Tibial artery (tissue), 4 donors: Measurements from ENCODE around the gene ZNF514.
"Not testable (repeated sequence)": the region's sequence is repeated elsewhere in the genome, so short reads cannot be mapped to it uniquely, and the experiment has no call there.

Experiments used
- DNase-seq, 2 donors: peaks; one replicate each; pipeline ENCODE4 v3.0.0-alpha.2; 2019
- H3K27ac ChIP-seq, 2 donors: fragments of 200-600 bp; sonication (generic) in 1 of 2; 1 replicate in 1 of 2; 2 replicates in 1 of 2; pipeline ENCODE4 v1.5.1; 2018 to 2019; ENCODE audit warnings: mild to moderate bottlenecking in 1 of 2
- H3K27me3 ChIP-seq, 2 donors: fragments of 200-600 bp; sonication (generic) in 1 of 2; one replicate each; pipeline versions ENCODE4 v1.5.1 to v1.6.0; 2016 to 2019
- H3K36me3 ChIP-seq, 3 donors: fragments of 200-600 bp; sonication (generic) in 2 of 3; one replicate each; pipeline ENCODE4 v1.5.1; 2016 to 2019; ENCODE audit warnings: mild to moderate bottlenecking in 2 of 3
- H3K4me1 ChIP-seq, 4 donors: fragments of 200-600 bp; sonication (generic) in 2 of 4; 1 replicate in 3 of 4; 2 replicates in 1 of 4; pipeline ENCODE4 v1.5.1; 2016 to 2019
- H3K4me3 ChIP-seq, 2 donors: fragments of 200-600 bp; sonication (generic) in 1 of 2; 1 replicate in 1 of 2; 2 replicates in 1 of 2; pipeline ENCODE4 v1.5.1; 2018 to 2019; ENCODE audit warnings: mild to moderate bottlenecking in 2 of 2
- H3K9me3 ChIP-seq, 3 donors: fragments of 200-600 bp; sonication (generic) in 1 of 3; one replicate each; pipeline ENCODE4 v1.5.1; 2016 to 2019
- intact Hi-C: fragments of 100-400 bp; cut with DNase I; formaldehyde crosslinking; loops from one replicate; pipeline ENCODE4 v1.15.0; 2023; ENCODE audit warnings: low total_unique reads
- TF ChIP-seq, protein P1 (sequence below), 2 experiments: fragments of 200-600 bp in 1 of 2; fragments of 450-650 bp in 1 of 2; IDR thresholded peaks; one replicate each; pipeline ENCODE4 v1.5.1; 2017 to 2019; ENCODE audit warnings: antibody characterized with exemption in 2 of 2, mild to moderate bottlenecking in 1 of 2, moderate library complexity in 1 of 2

ZNF514 gene

DNA sequence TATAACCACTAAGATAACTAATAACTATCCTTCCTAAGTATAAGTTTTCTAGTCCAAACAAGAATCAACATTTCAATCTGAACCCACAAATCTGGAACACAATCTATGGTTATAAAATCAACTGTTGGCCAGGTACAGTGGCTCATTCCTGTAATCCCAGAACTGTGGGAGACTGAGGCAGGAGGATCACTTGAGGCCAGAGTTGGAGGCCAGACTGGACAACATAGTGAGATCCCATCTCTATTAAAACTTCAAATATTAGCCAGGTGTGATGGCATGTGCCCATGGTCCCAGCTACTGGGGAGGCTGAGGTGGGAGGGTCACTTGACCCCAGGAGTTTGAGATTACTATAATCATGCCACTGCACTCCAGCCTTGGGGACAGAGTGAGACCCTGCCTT is 49.3 kb downstream of the ZNF514 start:
- Histone ChIP-seq H3K27me3 (no peaks in the 10 kb centered on the region), H3K4me3 (no peak overlapping the region), H3K27ac (no peak overlapping the region), H3K9me3 (no peaks in the 10 kb centered on the region), H3K4me1 (no peaks in the 10 kb centered on the region), H3K36me3 (peaks cover 75 to 96% (median 76%) of the 10 kb centered on the region in 3 donors)
- TF ChIP-seq, protein P1, sequence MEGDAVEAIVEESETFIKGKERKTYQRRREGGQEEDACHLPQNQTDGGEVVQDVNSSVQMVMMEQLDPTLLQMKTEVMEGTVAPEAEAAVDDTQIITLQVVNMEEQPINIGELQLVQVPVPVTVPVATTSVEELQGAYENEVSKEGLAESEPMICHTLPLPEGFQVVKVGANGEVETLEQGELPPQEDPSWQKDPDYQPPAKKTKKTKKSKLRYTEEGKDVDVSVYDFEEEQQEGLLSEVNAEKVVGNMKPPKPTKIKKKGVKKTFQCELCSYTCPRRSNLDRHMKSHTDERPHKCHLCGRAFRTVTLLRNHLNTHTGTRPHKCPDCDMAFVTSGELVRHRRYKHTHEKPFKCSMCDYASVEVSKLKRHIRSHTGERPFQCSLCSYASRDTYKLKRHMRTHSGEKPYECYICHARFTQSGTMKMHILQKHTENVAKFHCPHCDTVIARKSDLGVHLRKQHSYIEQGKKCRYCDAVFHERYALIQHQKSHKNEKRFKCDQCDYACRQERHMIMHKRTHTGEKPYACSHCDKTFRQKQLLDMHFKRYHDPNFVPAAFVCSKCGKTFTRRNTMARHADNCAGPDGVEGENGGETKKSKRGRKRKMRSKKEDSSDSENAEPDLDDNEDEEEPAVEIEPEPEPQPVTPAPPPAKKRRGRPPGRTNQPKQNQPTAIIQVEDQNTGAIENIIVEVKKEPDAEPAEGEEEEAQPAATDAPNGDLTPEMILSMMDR (IDR thresholded peaks at IDR 0.05), result no peak
- DNase-seq, result no peak
- intact Hi-C loops, result no loop called here

DNA sequence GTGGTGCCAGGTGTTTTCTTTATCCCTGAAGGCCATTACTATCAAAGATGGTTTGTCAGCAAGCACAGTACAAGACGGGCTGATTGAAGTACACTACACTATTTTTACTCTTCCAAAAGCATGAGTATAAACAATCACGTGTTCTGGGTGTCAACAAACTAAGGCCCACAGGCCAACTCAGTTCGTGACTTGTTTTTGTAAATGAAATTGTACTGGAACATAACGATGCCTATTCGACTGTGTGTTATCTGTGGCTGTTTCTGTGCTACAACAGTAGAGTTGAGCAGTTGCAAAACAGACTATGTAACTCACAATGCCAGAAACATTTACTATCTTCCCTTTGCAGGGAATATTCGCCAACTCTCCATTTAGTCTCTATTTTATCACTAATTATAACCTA is 50.4 kb downstream of the ZNF514 start:
- TF ChIP-seq, protein P1 (IDR thresholded peaks at IDR 0.05), result no peak
- Histone ChIP-seq H3K27me3 (no peaks in the 10 kb centered on the region), H3K4me3 (no peak overlapping the region), H3K9me3 (no peaks in the 10 kb centered on the region), H3K27ac (no peak overlapping the region), H3K4me1 (no peaks in the 10 kb centered on the region), H3K36me3 (peaks cover 78 to 98% (median 81%) of the 10 kb centered on the region in 3 donors)
- DNase-seq, result no peak
- intact Hi-C loops, result no loop called here

DNA sequence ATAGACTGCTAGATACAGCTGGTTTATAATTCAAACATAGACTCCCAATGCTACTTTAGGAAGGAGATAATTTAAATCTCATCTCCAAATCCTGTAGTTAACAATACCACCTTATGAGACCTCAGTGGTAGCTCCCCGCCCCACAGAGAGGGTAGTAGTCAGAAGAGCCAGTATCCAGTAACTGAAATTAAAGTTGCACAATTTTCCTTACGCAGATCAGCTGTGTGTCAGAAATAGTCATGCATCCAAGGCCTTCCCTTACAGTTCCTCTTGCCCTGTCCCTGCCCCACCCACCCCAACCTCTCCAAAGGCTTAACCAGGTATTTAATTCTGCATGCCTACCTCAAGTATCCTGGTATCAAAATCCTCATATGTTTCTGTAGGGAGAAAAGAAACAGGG is 53.6 kb downstream of the ZNF514 start:
- TF ChIP-seq, protein P1 (IDR thresholded peaks at IDR 0.05), result no peak
- intact Hi-C loops, result no loop called here

DNA sequence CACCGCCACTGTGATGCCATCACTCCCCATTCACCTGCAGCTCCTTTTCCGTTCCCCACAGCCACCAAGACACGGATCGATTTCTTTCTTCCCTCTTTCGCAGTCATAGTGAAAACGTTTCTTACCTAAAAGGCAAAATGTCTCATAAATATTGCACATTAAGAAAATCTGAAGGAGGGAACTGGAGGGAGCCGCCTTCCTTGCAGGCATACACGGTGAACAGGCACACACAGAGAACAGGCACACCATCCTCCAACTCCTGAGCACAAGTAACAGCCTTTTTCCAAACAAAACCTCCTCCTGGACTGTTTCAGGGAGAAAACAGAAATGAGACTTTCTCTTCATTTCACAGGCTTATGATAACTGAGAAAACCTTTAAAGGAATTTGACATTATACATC is 55.0 kb downstream of the ZNF514 start:
- Histone ChIP-seq H3K9me3 (no peaks in the 10 kb centered on the region), H3K27me3 (no peaks in the 10 kb centered on the region), H3K4me3 (no peak overlapping the region), H3K27ac (no peak overlapping the region), H3K36me3 (peaks cover 92 to 99% (median 95%) of the 10 kb centered on the region in 3 donors), H3K4me1 (no peaks in the 10 kb centered on the region)
- intact Hi-C loops, result no loop called here
- TF ChIP-seq, protein P1 (IDR thresholded peaks at IDR 0.05), result no peak
- no peak for DNase-seq

More for the DNA sequence above, 53.6 kb downstream of the ZNF514 start:
- no peak overlapping the region for H3K4me3 ChIP-seq
- no peaks in the 10 kb centered on the region for H3K9me3 ChIP-seq
- H3K4me1 ChIP-seq, result no peaks in the 10 kb centered on the region
- peaks cover 88 to 100% (median 90%) of the 10 kb centered on the region in 3 donors for H3K36me3 ChIP-seq
- H3K27me3 ChIP-seq, result no peaks in the 10 kb centered on the region
- H3K27ac ChIP-seq, result no peak overlapping the region
- no peak for DNase-seq

DNA sequence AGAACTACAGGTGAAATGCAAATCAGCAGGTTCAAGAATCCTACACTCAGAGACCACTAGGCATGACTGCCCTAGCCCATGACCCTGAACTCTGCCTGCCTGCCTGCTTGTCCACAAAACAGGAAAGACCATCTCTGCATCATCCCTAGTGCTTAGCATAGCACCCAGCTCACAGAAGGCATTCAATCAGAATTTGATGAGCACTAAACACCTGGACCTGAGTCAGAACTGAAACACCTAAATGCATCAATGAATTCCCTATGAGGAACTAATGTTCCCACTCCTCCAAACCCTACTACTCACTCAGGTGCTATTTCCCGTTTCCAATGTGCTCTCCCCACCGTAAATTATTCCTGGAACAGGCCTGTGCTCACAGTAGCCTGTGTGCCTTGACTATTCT is 59.7 kb downstream of the ZNF514 start:
- Histone ChIP-seq H3K36me3 (peaks cover 68 to 82% (median 76%) of the 10 kb centered on the region in 3 donors), H3K27me3 (no peaks in the 10 kb centered on the region), H3K4me3 (no peak overlapping the region), H3K4me1 (no peaks in the 10 kb centered on the region), H3K9me3 (no peaks in the 10 kb centered on the region), H3K27ac (no peak overlapping the region)
- TF ChIP-seq, protein P1 (IDR thresholded peaks at IDR 0.05), result no peak
- intact Hi-C loops, result no loop called here
- no peak for DNase-seq

DNA sequence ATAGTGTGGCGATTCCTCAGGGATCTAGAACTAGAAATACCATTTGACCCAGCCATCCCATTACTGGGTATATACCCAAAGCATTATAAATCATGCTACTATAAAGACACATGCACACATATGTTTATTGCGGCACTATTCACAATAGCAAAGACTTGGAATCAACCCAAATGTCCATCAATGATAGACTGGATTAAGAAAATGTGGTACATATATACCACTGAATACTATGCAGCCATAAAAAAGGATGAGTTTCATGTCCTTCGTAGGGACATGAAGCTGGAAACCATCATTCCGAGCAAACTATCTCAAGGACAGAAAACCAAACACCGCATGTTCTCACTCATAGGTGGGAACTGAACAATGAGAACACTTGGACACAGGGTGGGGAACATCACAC is 61.4 kb downstream of the ZNF514 start:
- H3K4me3 ChIP-seq, H3K27me3 ChIP-seq, H3K9me3 ChIP-seq, H3K27ac ChIP-seq, intact Hi-C loops, H3K4me1 ChIP-seq, DNase-seq: not testable (repeated sequence)
- H3K36me3 ChIP-seq, result peaks cover 58 to 82% (median 64%) of the 10 kb centered on the region in 3 donors
